ENCODE measurements around the gene JAKMIP1.

DNA sequence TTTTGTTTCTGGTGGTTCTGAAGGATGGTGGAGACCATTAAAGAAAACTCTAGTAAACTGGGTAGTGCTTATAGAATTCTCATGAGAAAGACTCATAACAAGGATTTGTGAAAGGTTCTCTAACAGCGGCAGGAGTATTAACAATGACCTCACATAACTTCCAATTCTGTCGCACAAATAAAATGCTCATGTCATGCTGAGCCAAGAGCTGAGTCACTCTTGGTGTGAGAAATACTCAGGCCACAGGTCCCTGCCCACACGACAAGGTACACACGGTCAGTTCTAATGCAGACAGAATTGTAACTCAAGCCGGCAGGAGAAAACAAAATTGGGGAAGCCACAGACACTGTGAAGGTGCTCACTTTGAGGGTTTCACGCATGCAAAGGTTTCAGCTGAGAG lies 147.7 kb downstream of the JAKMIP1 start:
- no peak for TF ChIP-seq POLR2A (IDR thresholded peaks at IDR 0.05)
- TF ChIP-seq, protein P1, sequence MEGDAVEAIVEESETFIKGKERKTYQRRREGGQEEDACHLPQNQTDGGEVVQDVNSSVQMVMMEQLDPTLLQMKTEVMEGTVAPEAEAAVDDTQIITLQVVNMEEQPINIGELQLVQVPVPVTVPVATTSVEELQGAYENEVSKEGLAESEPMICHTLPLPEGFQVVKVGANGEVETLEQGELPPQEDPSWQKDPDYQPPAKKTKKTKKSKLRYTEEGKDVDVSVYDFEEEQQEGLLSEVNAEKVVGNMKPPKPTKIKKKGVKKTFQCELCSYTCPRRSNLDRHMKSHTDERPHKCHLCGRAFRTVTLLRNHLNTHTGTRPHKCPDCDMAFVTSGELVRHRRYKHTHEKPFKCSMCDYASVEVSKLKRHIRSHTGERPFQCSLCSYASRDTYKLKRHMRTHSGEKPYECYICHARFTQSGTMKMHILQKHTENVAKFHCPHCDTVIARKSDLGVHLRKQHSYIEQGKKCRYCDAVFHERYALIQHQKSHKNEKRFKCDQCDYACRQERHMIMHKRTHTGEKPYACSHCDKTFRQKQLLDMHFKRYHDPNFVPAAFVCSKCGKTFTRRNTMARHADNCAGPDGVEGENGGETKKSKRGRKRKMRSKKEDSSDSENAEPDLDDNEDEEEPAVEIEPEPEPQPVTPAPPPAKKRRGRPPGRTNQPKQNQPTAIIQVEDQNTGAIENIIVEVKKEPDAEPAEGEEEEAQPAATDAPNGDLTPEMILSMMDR (IDR thresholded peaks at IDR 0.05) = no peak

Data from esophagus squamous epithelium (tissue), 4 donors.